Gastrocnemius medialis (tissue), 4 donors: ENCODE data around the gene NPIPA5. TPM values are rescaled to one million over a fixed set of nuclear protein-coding genes. Genes with fewer than 3 reads are reported as not detected.
A peak's percentile ranks its signal among the peaks of the same experiment; 100 is the strongest.
"Not testable (repeated sequence)": the region's sequence is repeated elsewhere in the genome, so short reads cannot be mapped to it uniquely, and the experiment has no call there.

ENCODE experiments used
- ATAC-seq, 2 donors: fragments of 150-250 bp; one replicate each; pipeline ENCODE4 v1.9.1; 2016
- DNase-seq, 2 donors: peaks; one replicate each; pipeline ENCODE4 v3.0.0-alpha.2; 2019
- H3K27ac ChIP-seq, 4 donors: fragments of 200-600 bp; sonication (generic); 1 replicate in 1 of 4; 2 replicates in 3 of 4; pipeline ENCODE4 v1.5.1; 2016 to 2018; ENCODE audit warnings: mild to moderate bottlenecking in 2 of 4, moderate library complexity in 1 of 4
- H3K27me3 ChIP-seq, 3 donors: fragments of 200-600 bp; sonication (generic) in 2 of 3; 1 replicate in 1 of 3; 2 replicates in 2 of 3; pipeline versions ENCODE4 v1.5.1 to v1.6.0; 2016 to 2019; ENCODE audit warnings: mild to moderate bottlenecking in 1 of 3, moderate library complexity in 1 of 3
- H3K36me3 ChIP-seq, 2 donors: fragments of 200-600 bp; sonication (generic) in 1 of 2; one replicate each; pipeline ENCODE4 v1.5.1; 2017 to 2018
- H3K4me1 ChIP-seq, 2 donors: fragments of 200-600 bp; sonication (generic) in 1 of 2; one replicate each; pipeline ENCODE4 v1.5.1; 2016 to 2017; ENCODE audit warnings: mild to moderate bottlenecking in 2 of 2
- H3K4me3 ChIP-seq, 4 donors: fragments of 200-600 bp; sonication (generic) in 3 of 4; 1 replicate in 1 of 4; 2 replicates in 3 of 4; pipeline ENCODE4 v1.5.1; 2016 to 2019; ENCODE audit warnings: mild to moderate bottlenecking in 2 of 4
- H3K9me3 ChIP-seq, 3 donors: fragments of 200-600 bp; sonication (generic) in 2 of 3; 1 replicate in 1 of 3; 2 replicates in 2 of 3; pipeline ENCODE4 v1.5.1; 2016 to 2019
- POLR2A ChIP-seq, 2 donors: fragments of 450-650 bp; IDR thresholded peaks; one replicate each; pipeline ENCODE4 v1.6.1; 2017; ENCODE audit warnings: antibody characterized with exemption in 2 of 2, mild to moderate bottlenecking in 2 of 2, moderate library complexity in 2 of 2
- in situ Hi-C, 4 donors: fragments of 200-750 bp; cut with MboI; loops; one replicate each; pipeline versions ENCODE4 v1.15.0 to v1.8.0; 2017; ENCODE audit warnings: low sequenced_read_pairs in 4 of 4
- intact Hi-C: fragments of 100-400 bp; cut with DNase I; formaldehyde crosslinking; loops from one replicate; pipeline ENCODE4 v1.15.1; 2023; ENCODE audit warnings: low total_unique reads
- total RNA-seq, 4 donors: library from RNA; depleted of rRNA; stranded (reverse); fragments of >200 nt; gene quantifications; one replicate each; pipeline versions ENCODE4 v1.1.0 to v1.2.3, GENCODE V29; 2016
- TF ChIP-seq, protein P1 (sequence below), 5 experiments: fragments of 450-650 bp in 3 of 5; fragments of 200-600 bp in 2 of 5; sonication (generic) in 2 of 5; IDR thresholded peaks in 4 of 5; conservative IDR thresholded peaks in 1 of 5; 1 replicate in 4 of 5; 2 replicates in 1 of 5; pipeline ENCODE4 v1.5.1; 2016 to 2019; ENCODE audit warnings: antibody characterized with exemption in 5 of 5, mild to moderate bottlenecking in 3 of 5, moderate library complexity in 3 of 5

NPIPA5 gene
- total RNA-seq, 4 donors from 2014 or later: 6.8 to 16.7 (median 11.1) TPM

DNA sequence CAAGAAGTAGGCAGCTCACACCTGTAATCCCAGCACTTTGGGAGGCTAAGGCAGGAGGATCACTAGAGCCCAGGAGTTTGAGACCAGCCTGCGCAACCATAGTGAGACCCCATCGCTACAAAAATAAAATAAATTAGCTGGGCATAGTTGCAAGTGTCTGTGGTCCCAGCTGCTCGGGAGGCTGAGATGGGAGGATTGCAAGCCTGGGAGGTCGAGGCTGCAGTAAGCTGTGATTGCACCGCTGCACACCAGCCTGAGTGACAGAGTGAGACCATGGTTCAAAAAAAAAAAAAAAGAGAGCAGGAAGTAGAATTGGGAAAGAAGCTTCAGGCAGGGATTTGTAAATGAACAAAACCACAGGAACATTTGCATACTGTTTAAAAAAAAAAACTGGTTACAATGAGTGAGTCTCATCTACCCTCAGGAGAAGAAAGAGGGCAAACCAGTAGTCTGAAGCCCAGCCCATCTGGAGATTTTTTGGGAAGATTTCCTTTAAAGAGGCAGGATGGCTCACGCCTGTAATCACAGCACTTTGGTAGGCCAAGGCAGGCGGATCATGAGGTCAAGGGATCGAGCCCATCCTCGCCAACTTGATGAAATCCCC, 25.4 kb upstream of the NPIPA5 start:
- H3K36me3 ChIP-seq: peaks cover 0 to 14% of the 10 kb centered on the region in 2 donors
- no peaks in the 10 kb centered on the region for H3K9me3 ChIP-seq
- no peak for TF ChIP-seq POLR2A (IDR thresholded peaks at IDR 0.05)
- TF ChIP-seq, protein P1, sequence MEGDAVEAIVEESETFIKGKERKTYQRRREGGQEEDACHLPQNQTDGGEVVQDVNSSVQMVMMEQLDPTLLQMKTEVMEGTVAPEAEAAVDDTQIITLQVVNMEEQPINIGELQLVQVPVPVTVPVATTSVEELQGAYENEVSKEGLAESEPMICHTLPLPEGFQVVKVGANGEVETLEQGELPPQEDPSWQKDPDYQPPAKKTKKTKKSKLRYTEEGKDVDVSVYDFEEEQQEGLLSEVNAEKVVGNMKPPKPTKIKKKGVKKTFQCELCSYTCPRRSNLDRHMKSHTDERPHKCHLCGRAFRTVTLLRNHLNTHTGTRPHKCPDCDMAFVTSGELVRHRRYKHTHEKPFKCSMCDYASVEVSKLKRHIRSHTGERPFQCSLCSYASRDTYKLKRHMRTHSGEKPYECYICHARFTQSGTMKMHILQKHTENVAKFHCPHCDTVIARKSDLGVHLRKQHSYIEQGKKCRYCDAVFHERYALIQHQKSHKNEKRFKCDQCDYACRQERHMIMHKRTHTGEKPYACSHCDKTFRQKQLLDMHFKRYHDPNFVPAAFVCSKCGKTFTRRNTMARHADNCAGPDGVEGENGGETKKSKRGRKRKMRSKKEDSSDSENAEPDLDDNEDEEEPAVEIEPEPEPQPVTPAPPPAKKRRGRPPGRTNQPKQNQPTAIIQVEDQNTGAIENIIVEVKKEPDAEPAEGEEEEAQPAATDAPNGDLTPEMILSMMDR (IDR thresholded peaks at IDR 0.05 in 4 of 5, conservative IDR thresholded peaks at IDR 0.05 in 1 of 5): no peak
- ATAC-seq (no peak), DNase-seq (no peak)
- H3K4me3 ChIP-seq: no peak overlapping the region
- H3K27me3 ChIP-seq: no peaks in the 10 kb centered on the region
- intact Hi-C loops: no loop called here
- in situ Hi-C loops: no loop called here
- H3K27ac ChIP-seq: peak overlapping the region; percentile 95 to 97 (median 96)
- peaks cover 17 to 34% of the 10 kb centered on the region in 2 donors for H3K4me1 ChIP-seq

DNA sequence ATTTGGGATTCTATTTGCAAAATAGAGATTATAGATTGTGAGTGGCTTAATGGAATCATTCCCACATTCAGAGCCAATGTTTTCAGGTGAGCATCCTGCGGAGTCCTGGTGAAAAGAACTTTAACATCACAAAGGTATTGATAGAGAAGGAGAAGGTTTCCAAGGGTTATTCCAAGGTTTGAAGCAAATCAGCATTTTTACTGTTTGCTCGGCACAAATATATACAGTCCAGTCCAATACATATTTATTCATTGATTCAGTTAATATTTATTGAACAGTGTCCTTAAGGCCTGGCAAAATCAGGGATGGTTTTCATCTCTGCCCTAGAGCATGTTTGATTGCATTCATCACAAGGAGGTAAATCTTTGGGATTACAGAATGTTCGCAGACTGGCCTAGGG, 23.9 kb upstream of the NPIPA5 start:
- Histone ChIP-seq H3K9me3 (no peaks in the 10 kb centered on the region), H3K27ac (peak overlapping the region; percentile 95 to 97 (median 96)), H3K4me1 (peaks cover 17 to 26% of the 10 kb centered on the region in 2 donors), H3K4me3 (no peak overlapping the region), H3K27me3 (no peaks in the 10 kb centered on the region), H3K36me3 (peaks cover 0 to 6% of the 10 kb centered on the region in 2 donors)
- ATAC-seq: no peak
- in situ Hi-C loops: no loop called here
- intact Hi-C loops: no loop called here
- TF ChIP-seq, protein P1 (IDR thresholded peaks at IDR 0.05 in 4 of 5, conservative IDR thresholded peaks at IDR 0.05 in 1 of 5): no peak
- TF ChIP-seq POLR2A (IDR thresholded peaks at IDR 0.05): no peak
- DNase-seq: no peak

DNA sequence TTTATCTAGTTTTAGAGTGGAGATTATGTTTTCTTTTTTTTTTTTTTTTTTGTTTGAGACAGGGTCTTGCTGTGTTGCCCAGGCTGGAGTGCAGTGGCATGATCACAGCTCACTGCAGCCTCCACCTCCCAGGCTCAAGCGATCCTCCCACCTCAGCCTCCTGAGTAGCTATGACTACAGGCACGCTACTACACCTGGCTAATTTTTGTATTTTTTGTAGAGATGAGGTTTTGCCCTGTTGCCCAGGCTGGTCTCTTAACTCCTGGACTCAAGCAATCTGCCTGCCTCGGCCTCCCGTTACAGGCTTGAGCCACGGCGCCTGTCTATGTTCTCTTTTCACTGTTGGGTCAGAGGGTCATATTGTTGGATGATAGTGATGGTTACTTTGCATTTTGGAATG, 22.2 kb upstream of the NPIPA5 start:
- DNase-seq, H3K36me3 ChIP-seq, ATAC-seq, H3K27me3 ChIP-seq, H3K4me3 ChIP-seq, intact Hi-C loops, H3K9me3 ChIP-seq, in situ Hi-C loops: not testable (repeated sequence)
- H3K27ac ChIP-seq: peak overlapping the region; percentile 36 to 97 (median 93)
- peaks cover 11 to 13% of the 10 kb centered on the region in 2 donors for H3K4me1 ChIP-seq

DNA sequence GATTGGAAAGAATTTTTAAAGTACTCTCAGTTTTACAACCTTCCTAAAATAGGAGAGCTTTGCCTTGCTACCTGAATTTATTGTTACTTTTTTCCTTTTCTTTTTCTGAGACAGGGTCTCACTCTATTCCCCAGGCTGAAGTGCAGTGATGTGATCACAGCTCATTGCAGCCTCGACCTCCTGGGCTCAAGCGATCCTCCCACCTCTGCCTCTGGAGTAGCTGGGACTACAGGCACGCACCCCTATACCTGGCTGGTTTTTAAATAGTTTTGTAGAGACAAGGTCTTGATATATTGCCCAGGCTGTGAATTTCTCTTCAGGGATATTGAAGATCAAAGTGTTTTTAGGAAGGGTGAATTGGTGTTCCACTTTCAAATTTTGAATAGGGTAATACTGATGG, 21.2 kb upstream of the NPIPA5 start:
- no peaks in the 10 kb centered on the region for H3K9me3 ChIP-seq
- peaks cover 7 to 14% of the 10 kb centered on the region in 2 donors for H3K4me1 ChIP-seq
- peak overlapping the region; percentile 90 to 97 (median 96) for H3K27ac ChIP-seq
- no peak overlapping the region for H3K4me3 ChIP-seq
- ATAC-seq (no peak), DNase-seq (no peak)
- H3K27me3 ChIP-seq: no peaks in the 10 kb centered on the region
- intact Hi-C loops (no loop called here), in situ Hi-C loops (no loop called here)
- peaks cover 0 to 6% of the 10 kb centered on the region in 2 donors for H3K36me3 ChIP-seq
- TF ChIP-seq POLR2A (IDR thresholded peaks at IDR 0.05): no peak
- TF ChIP-seq, protein P1 (IDR thresholded peaks at IDR 0.05 in 4 of 5, conservative IDR thresholded peaks at IDR 0.05 in 1 of 5): no peak

DNA sequence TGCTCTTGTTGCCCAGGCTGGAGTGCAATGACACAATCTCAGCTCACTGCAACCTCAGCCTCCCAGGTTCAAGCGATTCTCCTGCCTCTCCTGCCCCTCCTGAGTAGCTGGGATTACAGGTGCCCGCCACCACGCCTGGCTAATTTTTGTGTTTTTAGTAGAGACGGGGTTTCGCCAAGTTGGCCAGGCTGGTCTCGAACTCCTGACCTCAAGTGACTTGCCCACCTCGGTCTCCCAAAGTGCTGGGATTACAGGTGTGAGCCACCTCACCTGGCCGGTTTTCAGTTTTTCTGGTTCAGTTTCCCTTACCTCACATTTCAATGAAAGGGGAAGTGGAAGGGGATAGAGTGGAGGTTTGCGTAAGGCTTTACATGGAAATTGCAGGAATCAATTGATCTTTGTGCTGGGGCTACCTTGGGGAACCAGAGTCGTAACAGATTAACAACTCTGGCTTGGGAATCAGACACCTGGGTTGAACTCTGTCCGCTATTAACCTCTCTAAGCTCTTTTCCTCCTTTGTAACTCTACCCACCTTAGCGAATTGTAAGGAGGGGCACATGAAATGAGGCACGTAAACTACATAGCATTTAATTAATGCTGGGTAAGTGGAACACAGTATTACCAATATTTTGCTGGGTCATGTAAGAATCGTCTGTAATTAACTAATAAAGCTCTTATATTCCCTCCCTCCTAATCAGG, 20.7 kb upstream of the NPIPA5 start:
- in situ Hi-C loops: no loop called here
- intact Hi-C loops: no loop called here

More for the DNA sequence above, 20.7 kb upstream of the NPIPA5 start:
- Histone ChIP-seq H3K4me1 (peaks cover 2 to 8% of the 10 kb centered on the region in 2 donors), H3K4me3 (no peak overlapping the region), H3K36me3 (peaks cover 0 to 6% of the 10 kb centered on the region in 2 donors), H3K27me3 (no peaks in the 10 kb centered on the region), H3K9me3 (no peaks in the 10 kb centered on the region), H3K27ac (peak overlapping the region; percentile 90 to 97 (median 96))
- no peak for DNase-seq
- ATAC-seq: peak in 1 of 2 donors; percentile 34
- TF ChIP-seq, protein P1 (IDR thresholded peaks at IDR 0.05 in 4 of 5, conservative IDR thresholded peaks at IDR 0.05 in 1 of 5): no peak
- TF ChIP-seq POLR2A (IDR thresholded peaks at IDR 0.05): no peak
